ENCODE results near the gene WLS. TPM values are rescaled to one million over a fixed set of nuclear protein-coding genes. Genes with fewer than 3 reads are reported as not detected.

Gene WLS
- total RNA-seq, 1 experiment from 2014 or later: 19.8 TPM

DNA sequence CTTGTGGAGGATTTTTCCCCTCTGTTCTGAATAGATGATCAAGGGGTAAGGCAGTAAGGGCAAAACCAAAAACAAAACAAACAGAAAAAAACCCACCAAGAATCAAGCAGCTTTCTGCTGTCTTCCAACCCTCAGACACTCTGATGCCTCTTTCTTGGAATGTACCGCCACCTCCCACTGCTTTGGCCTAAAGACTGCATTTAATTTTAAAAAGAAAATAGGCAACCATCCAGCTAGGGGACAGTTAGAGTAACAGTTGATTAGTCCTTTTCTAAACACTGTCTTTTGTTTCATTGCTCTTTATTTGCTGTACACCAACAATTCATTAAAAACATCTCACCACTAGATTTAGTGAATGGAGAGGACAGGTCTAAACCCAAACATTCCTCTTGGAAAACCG, 21.5 kb downstream of the WLS start:
- H3K4me3 ChIP-seq: no peak overlapping the region
- no peaks in the 10 kb centered on the region for H3F3A ChIP-seq (ENCODE audit: insufficient read depth, low read depth)
- CTCF ChIA-PET: no interaction called here
- no peaks in the 10 kb centered on the region for H3K27me3 ChIP-seq (ENCODE audit: insufficient read depth, low read depth)
- H2AFZ ChIP-seq: no peak overlapping the region
- no peaks in the 10 kb centered on the region for H3K36me3 ChIP-seq (ENCODE audit: low read depth)
- TF ChIP-seq, protein P1, sequence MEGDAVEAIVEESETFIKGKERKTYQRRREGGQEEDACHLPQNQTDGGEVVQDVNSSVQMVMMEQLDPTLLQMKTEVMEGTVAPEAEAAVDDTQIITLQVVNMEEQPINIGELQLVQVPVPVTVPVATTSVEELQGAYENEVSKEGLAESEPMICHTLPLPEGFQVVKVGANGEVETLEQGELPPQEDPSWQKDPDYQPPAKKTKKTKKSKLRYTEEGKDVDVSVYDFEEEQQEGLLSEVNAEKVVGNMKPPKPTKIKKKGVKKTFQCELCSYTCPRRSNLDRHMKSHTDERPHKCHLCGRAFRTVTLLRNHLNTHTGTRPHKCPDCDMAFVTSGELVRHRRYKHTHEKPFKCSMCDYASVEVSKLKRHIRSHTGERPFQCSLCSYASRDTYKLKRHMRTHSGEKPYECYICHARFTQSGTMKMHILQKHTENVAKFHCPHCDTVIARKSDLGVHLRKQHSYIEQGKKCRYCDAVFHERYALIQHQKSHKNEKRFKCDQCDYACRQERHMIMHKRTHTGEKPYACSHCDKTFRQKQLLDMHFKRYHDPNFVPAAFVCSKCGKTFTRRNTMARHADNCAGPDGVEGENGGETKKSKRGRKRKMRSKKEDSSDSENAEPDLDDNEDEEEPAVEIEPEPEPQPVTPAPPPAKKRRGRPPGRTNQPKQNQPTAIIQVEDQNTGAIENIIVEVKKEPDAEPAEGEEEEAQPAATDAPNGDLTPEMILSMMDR (conservative IDR thresholded peaks at IDR 0.05): no peak
- no peak for TF ChIP-seq EZH2 (IDR thresholded peaks at IDR 0.05; ENCODE audit: low read depth)
- no peak overlapping the region for H3K4me2 ChIP-seq
- intact Hi-C loops (cut with micrococcal nuclease; ENCODE audit: unreplicated experiment): no loop called here
- H3K79me2 ChIP-seq (ENCODE audit: low read depth): no peaks in the 10 kb centered on the region
- POLR2A ChIA-PET (ENCODE audit: unreplicated experiment): no interaction called here
- H4K20me1 ChIP-seq (ENCODE audit: insufficient read depth): no peaks in the 10 kb centered on the region
- no TSS peak for BruUV-seq (replicated peaks)
- H3K4me1 ChIP-seq (replicated peaks; ENCODE audit: insufficient read depth): peaks cover 6% of the 10 kb centered on the region
- H3K27ac ChIP-seq: no peak overlapping the region
- DNase-seq: no peak
- no peaks in the 10 kb centered on the region; the same call in 1 of the 2 replicates for H3K9me3 ChIP-seq (ENCODE audit: insufficient read depth, low read depth)
- H3K9me2 ChIP-seq (ENCODE audit: insufficient read depth): no peaks in the 10 kb centered on the region; the same call in 1 of the 2 replicates

DNA sequence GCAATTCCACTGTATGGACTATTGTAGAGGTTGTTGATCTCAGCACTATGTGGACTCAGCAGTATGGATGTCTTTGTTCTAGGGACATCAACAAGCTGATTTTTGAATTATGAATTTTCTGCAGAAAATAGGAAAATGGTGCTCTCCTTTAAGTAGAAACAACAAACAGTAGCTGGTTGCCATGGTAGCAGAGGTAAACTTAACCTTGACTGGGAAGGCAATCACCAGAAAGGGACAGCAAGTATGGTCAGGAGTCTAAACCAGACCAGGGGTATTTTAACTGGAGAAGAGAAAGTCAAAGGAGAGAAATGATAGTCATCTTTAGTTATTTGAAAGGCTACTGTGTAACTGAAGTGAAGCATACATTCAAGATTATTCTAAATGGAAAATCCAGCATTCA, 22.3 kb downstream of the WLS start:
- H3K36me3 ChIP-seq (ENCODE audit: low read depth): no peaks in the 10 kb centered on the region
- ChIA-PET POLR2A (ENCODE audit: unreplicated experiment) (no interaction called here), CTCF (no interaction called here)
- H3K79me2 ChIP-seq (ENCODE audit: low read depth): no peaks in the 10 kb centered on the region
- H3K4me3 ChIP-seq: no peak overlapping the region
- no peak overlapping the region for H3K4me2 ChIP-seq
- no peaks in the 10 kb centered on the region; the same call in 1 of the 2 replicates for H3K9me2 ChIP-seq (ENCODE audit: insufficient read depth)
- no peak for DNase-seq
- H3F3A ChIP-seq (ENCODE audit: insufficient read depth, low read depth): no peaks in the 10 kb centered on the region
- H3K27me3 ChIP-seq (ENCODE audit: insufficient read depth, low read depth): no peaks in the 10 kb centered on the region
- H4K20me1 ChIP-seq (ENCODE audit: insufficient read depth): no peaks in the 10 kb centered on the region
- H3K27ac ChIP-seq: no peak overlapping the region
- BruUV-seq (replicated peaks): no TSS peak
- intact Hi-C loops (cut with micrococcal nuclease; ENCODE audit: unreplicated experiment): no loop called here
- H3K4me1 ChIP-seq (replicated peaks; ENCODE audit: insufficient read depth): peaks cover 6% of the 10 kb centered on the region
- TF ChIP-seq, protein P1 (conservative IDR thresholded peaks at IDR 0.05): no peak
- no peak for TF ChIP-seq EZH2 (IDR thresholded peaks at IDR 0.05; ENCODE audit: low read depth)
- no peaks in the 10 kb centered on the region; the same call in 1 of the 2 replicates for H3K9me3 ChIP-seq (ENCODE audit: insufficient read depth, low read depth)
- H2AFZ ChIP-seq: no peak overlapping the region

DNA sequence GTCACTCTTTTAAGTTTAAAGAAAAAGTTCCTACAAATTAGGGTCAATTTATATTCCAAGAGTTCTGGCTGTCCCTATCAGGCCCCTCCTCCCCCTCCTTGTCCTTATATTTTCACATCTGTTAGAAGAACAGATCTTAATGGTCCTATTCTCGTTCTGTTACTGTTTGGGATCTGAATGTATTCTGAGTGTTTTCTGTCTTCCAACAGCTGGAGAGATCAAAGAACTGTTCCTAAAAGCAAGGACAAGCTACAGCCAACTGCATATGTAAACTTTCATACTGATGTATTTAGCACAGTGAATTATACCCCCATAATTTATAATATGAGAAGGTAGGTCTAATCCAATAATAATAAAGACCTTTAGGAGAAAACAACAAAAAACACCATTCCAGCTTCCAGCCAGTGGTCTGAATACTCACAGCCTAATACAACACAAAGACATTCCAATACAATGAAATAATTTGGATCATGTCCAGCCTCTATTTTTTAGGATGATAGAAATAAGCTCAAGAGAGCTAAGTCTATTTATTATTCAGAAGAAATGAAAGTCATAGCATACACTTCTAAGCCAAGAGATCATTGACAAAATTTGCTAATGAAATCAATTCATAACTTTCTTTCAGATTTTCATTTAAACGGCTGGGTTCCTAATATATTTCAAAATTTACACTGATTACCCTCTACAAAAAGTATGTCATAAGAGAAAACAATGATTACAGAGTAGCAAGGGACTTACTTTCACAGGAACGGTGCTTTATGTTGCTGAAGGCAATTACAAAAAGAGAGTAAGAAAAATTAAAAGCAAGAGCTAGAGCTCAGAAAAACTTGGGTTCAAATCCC, 25.3 kb downstream of the WLS start:
- no peak for DNase-seq
- Histone ChIP-seq H3F3A (ENCODE audit: insufficient read depth, low read depth) (no peaks in the 10 kb centered on the region), H3K9me3 (ENCODE audit: insufficient read depth, low read depth) (no peaks in the 10 kb centered on the region), H3K27ac (no peak overlapping the region), H3K4me1 (replicated peaks; ENCODE audit: insufficient read depth) (peaks cover 6% of the 10 kb centered on the region), H3K9me2 (ENCODE audit: insufficient read depth) (no peaks in the 10 kb centered on the region), H3K27me3 (ENCODE audit: insufficient read depth, low read depth) (no peaks in the 10 kb centered on the region), H3K36me3 (ENCODE audit: low read depth) (no peaks in the 10 kb centered on the region), H3K4me2 (no peak overlapping the region), H3K79me2 (ENCODE audit: low read depth) (no peaks in the 10 kb centered on the region), H3K4me3 (no peak overlapping the region), H2AFZ (no peak overlapping the region), H4K20me1 (ENCODE audit: insufficient read depth) (no peaks in the 10 kb centered on the region)
- BruUV-seq (replicated peaks): no TSS peak
- ChIA-PET POLR2A (ENCODE audit: unreplicated experiment) (interaction anchor here (0.5 to 0.6 kb wide), 3 partner anchors 14 to 250 kb away, joined by 3 to 5 read pairs (median 4); no protein-coding TSS in a partner anchor), CTCF (no interaction called here)
- intact Hi-C loops (cut with micrococcal nuclease; ENCODE audit: unreplicated experiment): no loop called here
- no peak for TF ChIP-seq EZH2 (IDR thresholded peaks at IDR 0.05; ENCODE audit: low read depth)
- TF ChIP-seq, protein P1 (conservative IDR thresholded peaks at IDR 0.05): no peak
